ENCODE measurements around the gene ZBTB24. TPM values are rescaled to one million over a fixed set of nuclear protein-coding genes. Genes with fewer than 3 reads are reported as not detected.
A peak's percentile ranks its signal among the peaks of the same experiment; 100 is the strongest.

The ZBTB24 gene
- 7.7 and 10.6 TPM in 2 replicates for total RNA-seq (ENCODE audit: low replicate concordance)
- long read RNA-seq, full-length matches to known transcripts, result 1 of 6 reads
- long read RNA-seq, partial matches to known transcripts, result 2 of 6 reads
- long read RNA-seq, other reads (novel, unspliced or antisense), result 3 of 6 reads

DNA sequence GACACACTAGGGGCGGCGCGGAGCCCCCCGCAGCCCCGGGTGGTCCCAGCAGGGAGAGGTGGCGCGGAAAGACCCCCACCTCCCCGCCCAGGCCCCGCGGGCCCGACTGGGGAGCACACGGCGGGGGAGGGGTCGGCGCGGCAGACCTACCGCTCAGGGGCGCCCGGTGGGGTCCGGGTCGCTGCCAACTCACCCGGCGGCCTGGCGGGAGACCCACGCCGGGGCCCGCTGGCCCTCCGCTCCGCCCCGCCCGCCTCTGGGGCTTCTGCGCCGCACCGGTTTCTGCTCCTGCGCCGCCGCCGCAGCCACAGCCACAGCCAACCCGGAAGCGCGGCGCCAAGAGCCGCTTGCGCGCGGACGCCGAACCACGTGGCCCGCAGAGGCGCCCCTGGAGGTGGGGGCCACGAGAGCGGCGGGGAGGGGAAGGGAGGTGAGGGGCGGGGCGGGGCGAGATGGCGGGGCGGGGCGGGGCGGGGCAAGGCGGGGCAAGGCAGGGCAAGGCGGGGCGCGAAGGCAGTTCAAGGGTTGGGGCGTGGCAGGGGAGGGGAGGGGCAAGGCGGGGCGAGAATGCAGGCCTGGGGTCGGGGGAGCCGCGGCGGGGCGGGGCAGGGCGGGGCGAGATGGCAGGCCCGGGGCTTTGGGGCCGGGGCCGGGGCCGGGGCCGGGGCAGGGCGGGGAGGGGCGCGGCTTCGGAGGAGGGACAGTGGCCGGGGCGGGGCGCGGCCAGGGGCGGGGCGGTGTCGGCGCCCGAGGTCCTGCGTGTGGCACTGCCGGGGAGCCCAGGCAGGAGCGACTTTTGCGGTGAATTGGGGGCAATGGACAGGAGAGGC, at the start of gene ZBTB24:
Gene ZBTB24, minus strand, starts transcription at position 315 of the 830 bp plus-strand sequence. CDS start 1,193 bp downstream, outside the sequence.
- H3K4me1 Mint-ChIP-seq (ENCODE audit: unreplicated experiment), result peaks cover 33% of the 10 kb centered on the region
- peak within 1 kb of the TSS; percentile 97 for H3K4me3 Mint-ChIP-seq
- TF ChIP-seq CTCF (conservative IDR thresholded peaks at IDR 0.05), result no peak
- peaks cover 24% of the 10 kb centered on the region for H3K36me3 Mint-ChIP-seq
- no peaks in the 10 kb centered on the region for H3K27me3 Mint-ChIP-seq
- peak; percentile 93 for DNase-seq (ENCODE audit: extremely low spot score, unreplicated experiment)
- H3K9me3 Mint-ChIP-seq, result no peaks in the 10 kb centered on the region
- peak within 1 kb of the TSS; percentile 87 for H3K27ac Mint-ChIP-seq

- no peak for DNase-seq (ENCODE audit: extremely low spot score, unreplicated experiment)
- no peak for TF ChIP-seq CTCF (conservative IDR thresholded peaks at IDR 0.05)
- no peaks in the 10 kb centered on the region for H3K4me1 Mint-ChIP-seq (ENCODE audit: unreplicated experiment)
- no peaks in the 10 kb centered on the region for H3K27me3 Mint-ChIP-seq
- H3K36me3 Mint-ChIP-seq, result no peaks in the 10 kb centered on the region
- H3K9me3 Mint-ChIP-seq, result no peaks in the 10 kb centered on the region
- H3K4me3 Mint-ChIP-seq, result no peak overlapping the region
- no peak overlapping the region for H3K27ac Mint-ChIP-seq
Observed at GRCh38 chr6:109531446-109531845, 48.4 kb upstream of the ZBTB24 start.

- no peak overlapping the region for H3K4me3 Mint-ChIP-seq
- TF ChIP-seq CTCF (conservative IDR thresholded peaks at IDR 0.05), result peak; percentile 63
Observed at GRCh38 chr6:109527989-109528388, 45.0 kb upstream of the ZBTB24 start.

DNA sequence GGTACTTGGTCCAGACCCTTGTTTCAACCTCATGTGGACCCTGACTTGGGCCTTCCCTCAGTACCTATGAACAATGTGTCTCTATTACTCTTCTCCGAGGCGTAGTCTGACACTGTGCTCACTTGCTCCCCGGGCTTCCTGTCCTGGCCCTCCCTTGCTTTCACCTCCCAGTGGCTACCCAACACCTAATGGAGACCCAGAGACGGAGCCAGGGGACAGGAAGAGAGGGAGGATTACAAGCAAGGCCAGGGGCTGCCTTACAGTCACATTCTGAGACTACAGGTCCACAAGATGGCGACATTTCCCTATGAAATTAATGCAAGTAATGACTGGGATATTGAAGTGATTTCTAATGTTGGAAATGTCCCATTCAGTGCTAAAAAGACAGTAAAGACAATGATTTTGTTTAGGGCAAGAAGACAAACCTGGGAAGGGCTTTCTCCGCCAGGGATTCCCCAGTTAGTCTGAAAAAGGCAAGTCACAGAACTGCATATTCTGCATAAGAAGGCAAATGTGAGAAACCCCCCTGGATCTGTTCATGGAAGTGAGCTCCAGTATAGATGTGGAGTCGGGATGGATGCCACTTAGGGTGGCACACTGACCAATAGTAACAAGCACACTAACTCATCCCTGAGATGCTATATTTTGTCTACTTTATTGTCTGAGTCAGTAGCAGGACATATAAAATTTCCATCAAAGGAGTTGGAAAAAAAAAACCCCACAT, 44.0 kb upstream of the ZBTB24 start:
- Mint-ChIP-seq H3K27ac (no peak overlapping the region), H3K36me3 (no peaks in the 10 kb centered on the region), H3K9me3 (no peaks in the 10 kb centered on the region), H3K4me1 (ENCODE audit: unreplicated experiment) (no peaks in the 10 kb centered on the region), H3K4me3 (no peak overlapping the region), H3K27me3 (no peaks in the 10 kb centered on the region)
- peak; percentile 79 for TF ChIP-seq CTCF (conservative IDR thresholded peaks at IDR 0.05)
- no peak for DNase-seq (ENCODE audit: extremely low spot score, unreplicated experiment)

More at GRCh38 chr6:109527989-109528388, 45.0 kb upstream of the ZBTB24 start:
- Mint-ChIP-seq H3K4me1 (ENCODE audit: unreplicated experiment) (no peaks in the 10 kb centered on the region), H3K27me3 (no peaks in the 10 kb centered on the region), H3K27ac (no peak overlapping the region), H3K36me3 (no peaks in the 10 kb centered on the region), H3K9me3 (no peaks in the 10 kb centered on the region)
- no peak for DNase-seq (ENCODE audit: extremely low spot score, unreplicated experiment)

DNA sequence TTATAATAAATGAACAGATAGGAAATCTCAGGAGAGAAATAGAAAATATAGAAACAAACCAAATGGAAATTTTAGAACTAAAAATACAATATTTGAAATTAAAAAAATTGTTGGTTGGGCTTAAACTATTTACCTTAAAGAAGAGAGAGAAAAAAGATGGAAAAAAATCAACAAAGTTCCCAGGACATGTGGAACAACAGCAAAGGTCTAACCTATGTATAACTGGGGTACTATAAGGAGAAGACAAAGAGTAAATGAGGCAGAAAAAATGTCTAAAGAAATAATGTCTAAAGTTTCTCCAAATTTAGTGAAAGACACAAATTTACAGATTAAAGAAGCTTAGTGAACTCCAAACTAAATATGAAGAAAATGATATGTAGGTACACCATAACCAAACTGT, 41.1 kb upstream of the ZBTB24 start:
- H3K27me3 Mint-ChIP-seq, result no peaks in the 10 kb centered on the region
- H3K4me1 Mint-ChIP-seq (ENCODE audit: unreplicated experiment), result no peaks in the 10 kb centered on the region
- TF ChIP-seq CTCF (conservative IDR thresholded peaks at IDR 0.05), result no peak
- H3K36me3 Mint-ChIP-seq, result no peaks in the 10 kb centered on the region
- H3K27ac Mint-ChIP-seq, result no peak overlapping the region
- H3K9me3 Mint-ChIP-seq, result no peaks in the 10 kb centered on the region
- DNase-seq (ENCODE audit: extremely low spot score, unreplicated experiment), result no peak
- H3K4me3 Mint-ChIP-seq, result no peak overlapping the region
